SKM-1 treated with dmso at 0.1 percent for 144 hours (cell line): Measurements from ENCODE around the gene ADAP2.
"Not testable (repeated sequence)": the region's sequence is repeated elsewhere in the genome, so short reads cannot be mapped to it uniquely, and the experiment has no call there.

Source experiments
- DNase-seq: peaks from one replicate; lab custom pipeline; 2025; ENCODE audit not compliant: unreplicated experiment; lab: John Stamatoyannopoulos, UW

The ADAP2 gene, protein sequence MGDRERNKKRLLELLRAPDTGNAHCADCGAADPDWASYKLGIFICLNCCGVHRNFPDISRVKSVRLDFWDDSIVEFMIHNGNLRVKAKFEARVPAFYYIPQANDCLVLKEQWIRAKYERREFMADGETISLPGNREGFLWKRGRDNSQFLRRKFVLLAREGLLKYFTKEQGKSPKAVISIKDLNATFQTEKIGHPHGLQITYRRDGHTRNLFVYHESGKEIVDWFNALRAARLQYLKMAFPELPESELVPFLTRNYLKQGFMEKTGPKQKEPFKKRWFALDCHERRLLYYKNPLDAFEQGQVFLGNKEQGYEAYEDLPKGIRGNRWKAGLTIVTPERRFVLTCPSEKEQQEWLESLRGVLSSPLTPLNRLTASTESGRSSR

DNA sequence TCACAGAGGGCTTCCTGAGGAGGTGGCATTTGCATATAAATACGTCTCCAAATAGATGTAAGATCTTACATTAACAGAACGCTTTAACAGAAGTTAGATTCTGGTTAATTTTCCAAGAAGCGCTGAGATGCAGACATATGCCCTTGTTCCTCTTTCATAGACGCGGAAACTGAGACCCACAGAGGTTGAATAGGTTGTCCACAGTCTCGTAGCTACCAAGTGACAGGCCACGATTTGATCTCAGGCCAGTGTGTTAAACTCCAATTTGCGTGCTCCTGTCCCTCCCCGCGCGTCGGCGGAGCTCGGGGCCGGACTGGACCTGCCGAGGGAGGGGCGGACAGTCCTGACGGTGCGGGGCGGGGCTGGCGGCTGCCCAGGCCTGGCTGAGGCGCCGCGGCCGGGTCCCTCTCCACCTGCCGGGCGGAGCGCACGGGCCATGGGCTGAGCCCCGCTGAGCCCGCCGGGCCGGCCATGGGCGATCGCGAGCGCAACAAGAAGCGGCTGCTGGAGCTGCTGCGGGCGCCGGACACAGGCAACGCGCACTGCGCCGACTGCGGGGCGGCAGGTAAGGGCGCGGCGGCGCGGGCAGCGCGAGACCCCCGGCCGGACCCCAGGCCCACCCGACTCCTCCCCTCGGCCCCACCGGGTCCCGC lies at the start of gene ADAP2:
TSS of gene ADAP2 (plus strand) at position 402 of the 653 bp plus-strand sequence. CDS start at position 472, 70 bp downstream.
- DNase-seq = no peak

DNA sequence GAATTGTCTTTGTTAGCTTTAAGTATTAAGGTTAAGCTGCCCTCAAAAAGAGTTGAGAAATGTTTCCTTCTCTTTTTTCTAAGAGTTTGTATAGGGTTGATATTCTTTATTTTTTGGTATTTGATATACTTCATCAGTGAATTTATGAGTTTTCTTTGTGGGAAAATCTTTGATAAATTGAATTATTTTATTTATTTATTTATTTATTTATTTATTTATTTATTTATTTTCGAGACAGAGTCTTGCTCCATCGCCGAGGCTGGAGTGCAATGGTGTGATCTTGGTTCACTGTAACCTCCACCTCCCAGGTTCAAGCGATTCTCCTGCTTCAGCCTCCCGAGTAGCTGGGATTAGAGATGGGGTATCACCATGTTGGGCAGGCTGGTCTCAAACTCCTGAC lies 35.6 kb upstream of the ADAP2 start:
- no peak for DNase-seq

DNA sequence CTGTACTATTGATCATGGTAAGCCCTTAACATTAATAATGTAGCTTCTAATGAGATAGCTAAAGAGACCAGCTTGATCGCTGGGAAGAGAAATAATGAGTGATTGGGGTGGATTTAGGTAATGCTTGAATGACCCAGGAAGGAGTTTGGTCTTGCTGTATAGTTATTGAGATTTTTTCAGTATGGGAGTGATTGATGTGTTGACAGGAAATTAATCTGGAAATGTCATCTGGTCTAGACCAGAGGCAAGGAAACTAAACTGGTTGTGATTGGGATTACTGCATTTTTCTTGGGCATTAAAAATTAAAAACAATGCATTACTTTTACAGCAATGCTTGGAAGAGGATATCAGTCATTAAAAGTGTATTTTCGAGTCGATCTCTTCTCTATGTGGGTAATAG lies 27.5 kb upstream of the ADAP2 start:
- no peak for DNase-seq

DNA sequence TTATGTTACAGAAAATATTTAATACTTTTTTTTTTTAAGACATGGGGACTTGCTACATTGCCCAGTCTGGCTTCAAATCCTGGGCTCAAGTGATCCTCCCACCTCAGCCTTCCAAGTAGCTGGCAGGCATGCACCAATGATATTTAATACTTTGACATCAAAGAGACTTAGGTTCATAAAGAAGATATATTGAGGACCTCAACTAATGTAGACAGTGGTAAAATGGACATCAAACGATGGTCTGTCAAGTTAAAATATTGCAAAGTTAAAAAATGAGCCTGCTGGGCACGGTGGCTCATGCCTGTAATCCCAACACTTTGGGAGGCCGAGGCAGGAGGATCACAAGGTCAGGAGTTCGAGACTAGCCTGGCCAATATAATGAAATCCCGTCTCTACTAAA lies 24.4 kb upstream of the ADAP2 start:
- DNase-seq = no peak

DNA sequence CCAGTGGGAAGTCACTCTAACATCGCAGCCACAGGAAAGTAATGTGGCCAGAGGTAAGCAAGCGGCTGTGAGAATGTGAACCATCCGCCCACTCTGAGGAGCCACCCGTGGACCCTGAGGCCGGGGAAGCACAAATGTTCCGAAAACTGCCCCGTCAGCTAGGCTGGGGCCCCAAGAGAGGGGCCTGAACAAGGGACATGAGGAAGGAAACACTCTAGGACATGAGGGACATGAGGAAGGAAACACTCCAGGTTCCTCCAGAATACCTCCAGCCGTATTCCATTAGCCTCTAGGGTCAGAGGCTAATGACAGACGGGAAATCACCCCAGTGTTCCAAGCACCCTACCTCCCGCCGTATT lies 16.0 kb upstream of the ADAP2 start:
- no peak for DNase-seq

DNA sequence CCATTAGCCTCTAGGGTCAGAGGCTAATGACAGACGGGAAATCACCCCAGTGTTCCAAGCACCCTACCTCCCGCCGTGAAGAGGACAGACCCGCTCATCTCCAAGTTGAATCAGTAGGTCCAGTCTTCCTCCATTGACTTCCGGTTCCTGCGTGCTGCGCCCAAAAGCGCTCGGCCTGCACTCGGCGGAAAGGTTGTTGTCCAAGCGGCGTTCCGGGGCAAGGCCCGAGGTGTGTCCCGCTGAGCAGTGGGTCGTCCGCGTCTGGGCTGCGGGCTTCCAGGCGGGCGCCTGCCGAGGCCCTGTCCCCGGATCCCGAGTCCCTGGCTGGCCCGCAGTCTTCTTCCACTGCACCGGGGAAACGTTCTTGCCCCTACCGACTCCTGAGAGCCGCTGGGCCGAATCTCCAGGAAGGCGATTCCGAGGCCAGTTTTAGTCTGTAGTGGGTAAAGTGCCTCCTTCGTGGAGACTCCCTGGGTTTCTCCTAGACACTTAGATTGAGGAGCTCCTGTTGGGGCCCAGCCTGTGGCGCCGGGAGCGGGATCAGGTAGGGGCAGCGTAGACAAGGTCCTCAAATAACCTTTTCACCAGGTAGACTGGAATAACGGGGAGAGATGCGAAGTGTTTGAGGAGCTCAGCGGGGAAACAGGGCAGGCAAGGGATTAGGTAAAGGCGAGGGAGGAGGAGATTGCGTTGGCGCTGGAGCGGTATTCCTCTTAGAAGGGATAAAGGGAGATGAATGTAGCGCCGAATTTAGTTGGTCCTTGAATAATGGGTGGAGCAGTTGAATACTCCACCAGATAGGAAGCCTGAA lies 15.4 kb upstream of the ADAP2 start, which contains the start of gene TEFM:
TSS of gene TEFM (minus strand) at position 138 of the 811 bp plus-strand sequence. CDS start at position 98, 40 bp downstream.
- DNase-seq = peak; percentile 88

DNA sequence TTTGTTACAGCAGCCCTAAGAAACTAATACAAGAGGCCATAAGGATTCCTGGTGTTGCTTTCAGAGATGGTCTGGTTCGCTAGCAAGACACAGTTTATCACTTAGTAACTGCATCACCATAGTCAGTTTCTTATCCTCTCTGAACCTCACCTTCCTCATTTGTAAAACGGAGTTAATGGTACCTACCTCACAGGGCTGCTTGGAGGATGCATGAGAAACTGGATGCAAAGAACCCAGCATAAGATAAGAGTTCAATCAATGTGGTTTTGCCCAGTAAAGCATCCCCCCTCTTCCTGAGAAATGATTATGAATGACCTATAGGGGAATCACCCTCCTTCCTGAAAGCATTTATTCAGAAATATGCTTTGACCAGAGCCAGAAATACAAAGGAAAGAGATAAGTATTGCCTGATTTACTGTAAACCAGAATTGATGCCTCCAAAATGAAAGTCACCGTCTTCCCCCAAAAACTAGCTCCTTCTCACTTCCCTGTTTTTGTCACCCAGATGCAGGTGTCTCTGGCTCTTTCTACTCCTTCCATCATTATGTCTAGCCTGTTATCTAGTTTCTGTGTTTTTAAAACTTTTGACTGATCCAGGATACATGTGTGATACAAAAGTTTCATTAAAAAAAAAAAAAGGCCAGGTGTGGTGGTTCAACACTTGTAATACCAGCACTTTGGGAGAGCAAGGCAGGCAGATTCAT lies 12.9 kb upstream of the ADAP2 start:
- no peak for DNase-seq

DNA sequence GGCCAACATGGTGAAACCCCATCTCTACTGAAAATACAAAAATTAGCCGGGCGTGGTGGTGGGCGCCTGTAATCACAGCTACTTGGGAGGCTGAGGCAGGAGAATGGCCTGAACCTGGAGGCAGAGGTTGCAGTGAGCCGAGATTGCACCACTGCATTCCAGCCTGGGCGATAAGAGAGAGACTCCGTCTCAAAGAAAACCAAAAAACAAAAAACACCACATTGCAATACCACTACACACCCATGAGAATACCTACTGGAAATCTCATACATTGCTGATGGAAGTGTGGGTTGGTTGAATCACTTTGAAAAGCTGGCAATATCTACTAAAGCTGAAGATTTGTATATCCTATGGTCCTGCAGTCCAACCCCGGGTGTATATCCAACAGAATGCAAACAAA lies 11.6 kb upstream of the ADAP2 start:
- DNase-seq = not testable (repeated sequence)

DNA sequence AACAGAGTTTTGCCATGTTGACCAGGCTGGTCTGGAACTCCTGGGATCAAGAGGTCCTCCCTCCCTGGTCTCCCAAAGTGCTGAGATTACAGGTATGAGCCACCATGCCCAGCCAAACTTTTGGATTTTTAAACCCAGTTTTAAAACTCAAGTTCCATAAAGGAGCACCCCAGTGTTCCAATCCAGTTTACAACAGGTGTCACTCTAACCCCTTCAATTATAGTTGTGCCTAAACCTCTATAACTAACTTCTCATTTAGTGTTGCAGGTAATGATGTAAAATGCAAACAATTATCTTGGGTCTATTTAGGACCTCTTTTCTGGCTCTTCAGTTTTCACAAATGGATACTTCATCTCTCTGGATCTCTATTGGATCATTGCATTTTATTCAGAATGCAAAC lies 7.8 kb upstream of the ADAP2 start:
- no peak for DNase-seq

DNA sequence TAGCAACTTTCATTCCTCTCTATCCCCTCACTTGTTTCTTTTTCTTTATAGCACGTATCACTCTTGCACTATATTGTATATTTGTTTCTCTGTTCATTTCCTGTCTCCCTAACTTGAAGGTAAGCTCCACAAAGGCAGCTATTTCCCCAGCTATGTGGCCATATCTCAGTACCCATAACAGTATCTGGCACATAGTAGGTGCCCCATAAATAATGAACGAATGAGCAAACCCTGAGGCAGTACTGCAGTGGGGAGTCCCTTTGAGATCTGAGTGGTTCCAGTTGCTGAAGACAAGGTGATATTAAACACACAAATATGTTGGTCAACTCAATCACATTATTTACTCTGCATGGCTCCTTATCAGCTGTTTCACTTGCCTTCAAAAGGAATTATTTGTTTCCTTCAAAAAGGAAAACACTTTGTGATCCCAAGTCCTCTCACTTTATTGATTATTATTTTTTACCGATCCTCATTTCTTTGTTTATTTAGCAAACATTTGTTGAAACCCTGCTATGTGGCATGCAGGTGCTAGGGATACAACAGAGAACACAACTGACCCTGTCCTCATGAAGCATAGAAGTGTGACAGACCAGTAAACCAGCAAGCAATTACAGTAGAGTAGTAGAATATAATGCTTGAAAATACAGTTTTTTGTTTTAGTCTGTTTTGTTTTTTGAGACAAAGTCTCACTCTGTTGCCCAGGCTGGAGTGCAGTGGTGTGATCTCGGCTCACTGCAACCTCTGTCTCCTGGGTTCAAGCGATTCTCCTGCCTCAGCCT lies 5.7 kb upstream of the ADAP2 start:
- no peak for DNase-seq

DNA sequence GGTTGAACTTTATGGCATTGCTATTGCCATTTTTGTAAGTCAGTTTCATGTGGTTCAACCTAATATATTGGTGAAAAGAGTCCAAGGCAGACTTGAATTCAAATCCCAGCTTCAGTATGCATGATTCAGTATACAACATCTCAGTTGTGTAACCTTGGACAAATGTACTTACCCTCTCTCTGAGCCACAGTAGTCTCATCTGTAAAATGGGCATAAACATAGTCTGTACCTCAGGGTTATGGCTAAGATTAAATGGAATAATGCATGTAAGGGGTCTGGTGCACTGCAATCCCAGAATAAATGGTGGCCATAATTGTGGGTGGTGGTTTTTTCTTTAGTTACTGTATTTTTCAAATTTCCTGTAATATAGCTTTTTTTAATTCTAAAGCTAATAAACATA lies 4.7 kb upstream of the ADAP2 start:
- no peak for DNase-seq

DNA sequence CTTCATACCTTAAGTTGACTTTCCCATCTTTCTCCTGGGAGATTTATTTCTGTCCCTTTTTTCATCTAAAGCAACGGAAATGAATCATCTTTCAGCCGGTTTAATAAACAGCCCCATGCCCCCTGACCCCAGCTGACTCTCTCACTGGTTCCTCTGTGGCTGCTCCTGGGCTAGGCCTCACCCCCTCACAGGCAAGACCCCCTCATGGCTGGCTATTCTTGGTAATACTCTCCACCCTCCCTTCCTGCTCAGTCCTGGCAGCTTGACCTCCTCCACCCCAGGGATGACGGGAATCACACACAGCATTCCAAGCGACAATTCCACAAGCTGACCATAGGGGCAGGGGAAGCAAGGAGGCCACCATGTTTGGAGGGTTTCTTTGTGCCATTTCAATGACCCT lies 1.5 kb upstream of the ADAP2 start:
- no peak for DNase-seq

DNA sequence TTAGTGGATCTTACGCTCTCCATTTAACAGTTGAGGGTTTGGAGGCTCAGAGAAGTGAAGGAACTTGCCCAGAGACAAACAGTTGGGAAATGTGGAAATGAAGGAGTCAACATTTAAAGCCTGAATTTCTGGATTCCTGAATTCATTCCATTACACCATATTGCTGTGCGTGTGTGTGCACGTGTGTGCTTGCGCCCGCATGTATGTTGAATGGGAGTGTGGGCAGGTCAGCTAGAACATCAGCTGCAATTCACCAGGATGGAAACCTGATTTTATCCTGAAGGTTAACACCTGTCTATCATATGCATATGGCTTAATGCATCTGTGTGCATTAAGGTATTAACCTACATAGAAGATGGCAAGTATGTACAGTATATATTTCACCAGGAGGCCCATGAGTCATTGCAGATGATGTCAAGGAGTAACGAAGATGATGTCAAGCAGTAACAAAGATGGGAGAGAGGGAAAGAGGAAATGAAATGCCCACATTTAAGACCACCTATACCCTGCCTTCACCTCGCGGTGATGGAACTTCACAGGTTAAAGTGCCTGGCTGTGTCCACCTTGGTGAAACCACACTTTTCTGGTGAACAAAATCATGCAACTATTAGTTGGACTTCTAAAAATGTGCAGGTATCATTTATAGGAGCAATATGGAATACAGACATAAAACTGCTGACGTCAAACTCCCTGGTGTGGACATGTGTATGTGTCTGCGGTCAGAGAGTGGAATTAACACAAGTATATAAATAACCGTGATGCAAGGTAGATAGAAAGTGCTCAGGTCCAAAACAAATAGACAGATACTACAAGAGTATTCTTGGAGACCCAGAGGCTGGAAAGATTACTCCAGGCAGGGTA lies 832 bp upstream of the ADAP2 start:
- DNase-seq = no peak

DNA sequence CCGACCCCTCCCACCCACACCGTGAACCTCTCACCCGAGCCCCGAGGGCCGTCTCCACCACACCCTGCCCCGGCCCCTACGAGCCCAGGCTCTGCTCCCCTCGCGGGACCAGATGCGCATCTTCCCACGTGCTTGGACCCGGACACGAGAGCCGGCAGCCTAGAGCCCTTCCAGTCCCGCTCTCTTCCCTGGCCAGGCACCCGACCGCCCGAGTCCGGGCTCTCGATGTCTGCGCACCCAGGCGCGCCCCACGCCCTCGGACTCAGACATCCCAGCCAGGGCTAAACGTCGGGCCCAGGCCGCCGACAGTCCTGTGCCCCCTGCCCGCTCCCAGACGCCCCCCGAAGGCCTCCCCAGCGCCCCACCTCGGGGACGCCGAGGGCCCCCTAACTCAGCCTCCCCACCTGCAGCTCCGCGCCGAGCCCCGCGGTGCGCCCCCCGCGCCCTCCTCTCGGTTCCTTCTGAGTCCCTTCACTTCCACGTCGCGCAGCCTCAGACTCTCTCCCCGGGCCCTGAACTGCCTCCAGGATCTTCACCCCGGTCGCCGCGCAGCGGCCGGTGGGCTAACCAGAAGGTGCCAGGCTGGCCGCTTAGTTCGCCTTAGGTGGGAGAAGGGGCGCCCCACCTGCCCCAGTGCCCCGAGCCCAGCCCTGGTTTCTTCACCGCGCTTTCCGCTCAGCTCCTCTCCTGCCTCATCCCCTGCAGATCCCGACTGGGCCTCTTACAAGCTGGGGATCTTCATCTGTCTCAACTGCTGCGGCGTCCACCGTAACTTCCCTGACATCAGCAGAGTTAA lies 688 bp downstream of the ADAP2 start:
- DNase-seq = no peak

DNA sequence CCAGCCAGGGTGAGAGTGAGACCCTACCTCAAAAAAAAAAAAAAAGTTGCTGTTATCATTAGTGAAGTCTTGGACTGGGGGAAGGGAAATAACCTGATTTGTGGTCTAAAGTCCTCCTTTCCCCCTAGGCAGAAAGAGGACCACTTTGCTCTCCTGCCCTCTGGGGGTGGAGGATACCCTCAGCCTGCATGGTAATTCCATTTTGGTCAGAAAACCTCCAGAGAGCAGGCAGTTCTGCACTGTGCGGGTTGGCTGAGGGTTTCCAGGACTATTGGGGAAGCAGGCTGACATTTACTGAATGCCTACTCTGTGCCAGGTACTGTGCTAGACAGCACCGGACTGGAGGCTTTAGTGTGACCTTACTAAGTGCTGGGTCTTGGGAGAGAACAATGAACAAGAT lies 2.6 kb downstream of the ADAP2 start:
- no peak for DNase-seq

DNA sequence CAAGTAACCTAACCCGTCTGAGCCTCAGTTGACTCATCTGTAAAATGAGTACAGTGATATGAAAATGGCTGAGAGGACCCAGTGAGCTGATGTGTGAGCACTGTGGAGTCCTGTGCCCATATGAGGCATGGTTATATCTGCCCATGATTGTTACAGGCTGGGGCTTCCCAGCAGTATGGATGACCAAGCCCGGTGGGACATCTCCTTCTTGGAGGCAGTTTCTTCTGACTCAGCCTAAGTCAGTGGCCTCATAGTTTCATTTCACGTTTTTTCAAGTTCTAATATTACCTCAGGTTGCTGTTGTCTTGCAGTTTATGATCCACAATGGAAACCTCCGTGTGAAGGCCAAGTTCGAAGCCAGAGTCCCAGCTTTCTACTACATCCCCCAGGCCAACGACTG lies 4.8 kb downstream of the ADAP2 start:
- no peak for DNase-seq

DNA sequence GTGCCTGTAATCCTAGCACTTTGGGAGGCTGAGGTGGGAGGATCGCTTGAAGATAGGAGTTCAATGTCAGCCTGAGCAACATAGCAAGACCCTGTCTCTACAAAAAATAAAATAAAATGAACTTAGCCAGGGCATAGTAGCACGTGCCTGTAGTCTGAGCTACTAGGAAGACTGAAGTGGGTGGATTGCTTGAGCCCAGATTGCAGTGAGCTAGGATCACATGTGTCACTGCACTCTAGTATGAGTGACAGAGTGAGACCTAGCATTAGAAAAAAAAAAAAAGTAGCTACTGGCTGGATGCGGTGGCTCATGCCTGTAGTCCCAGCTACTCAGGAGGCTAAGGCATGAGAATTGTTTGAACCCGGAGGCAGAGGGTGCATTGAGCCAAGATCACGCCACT lies 6.0 kb downstream of the ADAP2 start:
- no peak for DNase-seq

DNA sequence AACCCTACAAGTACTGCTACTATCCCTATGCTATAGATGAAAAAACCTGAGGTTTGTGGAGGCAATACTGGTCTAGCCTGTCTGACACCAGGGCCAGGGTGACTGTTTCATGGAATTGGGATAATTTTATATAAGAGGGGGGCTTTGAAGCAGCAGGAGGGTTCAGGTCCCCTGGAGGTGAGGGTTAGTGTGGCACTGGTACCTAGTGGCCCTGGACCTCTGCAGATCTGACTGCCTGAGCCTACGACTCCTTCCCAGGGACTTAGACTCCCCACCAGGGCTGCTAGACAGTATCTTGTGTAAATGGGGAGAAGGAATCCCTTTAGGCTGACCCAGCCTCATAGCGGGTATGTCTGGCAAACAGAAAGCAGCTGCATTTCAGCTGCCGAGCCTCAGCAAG lies 6.8 kb downstream of the ADAP2 start:
- DNase-seq = no peak
